ENCODE measurements around the gene PTPRK. TPM values are rescaled to one million over a fixed set of nuclear protein-coding genes. Genes with fewer than 3 reads are reported as not detected.

PTPRK gene
- total RNA-seq, 1 experiment from 2014 or later: 94.4 TPM

DNA sequence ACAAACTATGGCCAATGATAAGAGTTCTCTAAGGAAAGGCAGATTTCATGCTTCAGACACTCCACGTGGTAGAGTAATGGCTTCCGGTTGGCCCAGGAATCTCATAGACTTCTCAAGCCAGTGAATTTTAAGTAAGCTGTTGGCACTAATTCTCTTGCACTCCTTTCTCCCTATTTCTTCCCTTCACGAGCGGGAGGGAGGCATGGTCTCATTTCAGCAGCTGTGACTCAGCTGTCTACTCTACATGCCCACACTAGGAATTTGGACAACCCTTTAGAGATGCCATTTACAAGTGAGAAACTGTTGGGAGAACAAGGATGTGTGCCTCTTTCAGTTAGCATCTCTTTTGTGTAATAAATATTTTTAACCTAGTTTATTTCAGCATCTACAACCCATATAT lies 107.7 kb downstream of the PTPRK start:
- Mint-ChIP-seq H3K9me3 (ENCODE audit: unreplicated experiment) (no peaks in the 10 kb centered on the region), H3K27ac (ENCODE audit: unreplicated experiment) (no peak overlapping the region), H3K4me1 (ENCODE audit: low read depth, unreplicated experiment) (no peaks in the 10 kb centered on the region), H3K27me3 (ENCODE audit: insufficient read depth, unreplicated experiment) (no peaks in the 10 kb centered on the region), H3K4me3 (ENCODE audit: unreplicated experiment) (no peak overlapping the region), H3K36me3 (ENCODE audit: insufficient read depth, unreplicated experiment) (peaks cover 6% of the 10 kb centered on the region)
- intact Hi-C loops (cut with micrococcal nuclease; ENCODE audit: unreplicated experiment): no loop called here
- H3K4me1 ChIP-seq: no peaks in the 10 kb centered on the region
- POLR2A ChIA-PET: no interaction called here
- H3K27me3 ChIP-seq (replicated peaks; ENCODE audit: control insufficient read depth, insufficient read depth, low read length): no peaks in the 10 kb centered on the region
- H3K4me3 ChIP-seq (ENCODE audit: low read depth, low read length): no peak overlapping the region
- no peaks in the 10 kb centered on the region for H3K9me3 ChIP-seq
- TF ChIP-seq, protein P1, sequence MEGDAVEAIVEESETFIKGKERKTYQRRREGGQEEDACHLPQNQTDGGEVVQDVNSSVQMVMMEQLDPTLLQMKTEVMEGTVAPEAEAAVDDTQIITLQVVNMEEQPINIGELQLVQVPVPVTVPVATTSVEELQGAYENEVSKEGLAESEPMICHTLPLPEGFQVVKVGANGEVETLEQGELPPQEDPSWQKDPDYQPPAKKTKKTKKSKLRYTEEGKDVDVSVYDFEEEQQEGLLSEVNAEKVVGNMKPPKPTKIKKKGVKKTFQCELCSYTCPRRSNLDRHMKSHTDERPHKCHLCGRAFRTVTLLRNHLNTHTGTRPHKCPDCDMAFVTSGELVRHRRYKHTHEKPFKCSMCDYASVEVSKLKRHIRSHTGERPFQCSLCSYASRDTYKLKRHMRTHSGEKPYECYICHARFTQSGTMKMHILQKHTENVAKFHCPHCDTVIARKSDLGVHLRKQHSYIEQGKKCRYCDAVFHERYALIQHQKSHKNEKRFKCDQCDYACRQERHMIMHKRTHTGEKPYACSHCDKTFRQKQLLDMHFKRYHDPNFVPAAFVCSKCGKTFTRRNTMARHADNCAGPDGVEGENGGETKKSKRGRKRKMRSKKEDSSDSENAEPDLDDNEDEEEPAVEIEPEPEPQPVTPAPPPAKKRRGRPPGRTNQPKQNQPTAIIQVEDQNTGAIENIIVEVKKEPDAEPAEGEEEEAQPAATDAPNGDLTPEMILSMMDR (IDR thresholded peaks at IDR 0.05; ENCODE audit: insufficient read depth in 1 of 2, low read depth in 1 of 2, low read length in 1 of 2, severe bottlenecking in 1 of 2, unreplicated experiment in 1 of 2): no peak
- no peak for DNase-seq
- H3K36me3 ChIP-seq (ENCODE audit: control insufficient read depth, insufficient read depth, low read length): no peaks in the 10 kb centered on the region
- CTCF ChIA-PET: no interaction called here
- no TSS peak for BruUV-seq (replicated peaks)

DNA sequence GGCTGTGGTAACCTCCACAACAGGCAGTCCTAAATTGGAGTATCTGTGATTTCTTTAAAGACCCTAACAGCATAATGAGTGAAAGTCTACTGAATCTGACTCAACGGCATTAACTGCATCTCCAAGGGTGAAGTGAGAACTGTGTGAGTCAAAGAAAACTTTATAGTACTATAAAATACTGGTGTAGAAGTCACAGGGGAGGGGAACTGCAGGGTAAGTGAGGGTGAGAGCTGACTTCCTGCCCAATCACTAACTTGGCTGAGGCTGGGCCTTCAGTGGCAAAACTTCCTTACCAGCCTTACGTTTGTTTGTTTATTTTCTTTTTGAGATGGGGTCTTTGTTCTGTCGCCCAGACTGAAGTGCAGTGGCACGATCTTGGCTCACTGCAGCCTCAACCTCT lies 109.8 kb downstream of the PTPRK start:
- ChIA-PET CTCF (no interaction called here), POLR2A (no interaction called here)
- H3K4me1 Mint-ChIP-seq (ENCODE audit: low read depth, unreplicated experiment): no peaks in the 10 kb centered on the region
- TF ChIP-seq, protein P1 (IDR thresholded peaks at IDR 0.05; ENCODE audit: insufficient read depth in 1 of 2, low read depth in 1 of 2, low read length in 1 of 2, severe bottlenecking in 1 of 2, unreplicated experiment in 1 of 2): no peak
- H3K9me3 Mint-ChIP-seq (ENCODE audit: unreplicated experiment): no peaks in the 10 kb centered on the region
- H3K9me3 ChIP-seq: no peaks in the 10 kb centered on the region
- H3K4me3 Mint-ChIP-seq (ENCODE audit: unreplicated experiment): no peak overlapping the region
- intact Hi-C loops (cut with micrococcal nuclease; ENCODE audit: unreplicated experiment): no loop called here
- H3K27ac Mint-ChIP-seq (ENCODE audit: unreplicated experiment): no peak overlapping the region
- no TSS peak for BruUV-seq (replicated peaks)
- peaks cover 11% of the 10 kb centered on the region for H3K36me3 Mint-ChIP-seq (ENCODE audit: insufficient read depth, unreplicated experiment)
- DNase-seq: no peak
- H3K27me3 ChIP-seq (replicated peaks; ENCODE audit: control insufficient read depth, insufficient read depth, low read length): no peaks in the 10 kb centered on the region
- no peaks in the 10 kb centered on the region for H3K27me3 Mint-ChIP-seq (ENCODE audit: insufficient read depth, unreplicated experiment)
- H3K4me1 ChIP-seq: no peaks in the 10 kb centered on the region
- H3K4me3 ChIP-seq (ENCODE audit: low read depth, low read length): no peak overlapping the region
- no peaks in the 10 kb centered on the region for H3K36me3 ChIP-seq (ENCODE audit: control insufficient read depth, insufficient read depth, low read length)

DNA sequence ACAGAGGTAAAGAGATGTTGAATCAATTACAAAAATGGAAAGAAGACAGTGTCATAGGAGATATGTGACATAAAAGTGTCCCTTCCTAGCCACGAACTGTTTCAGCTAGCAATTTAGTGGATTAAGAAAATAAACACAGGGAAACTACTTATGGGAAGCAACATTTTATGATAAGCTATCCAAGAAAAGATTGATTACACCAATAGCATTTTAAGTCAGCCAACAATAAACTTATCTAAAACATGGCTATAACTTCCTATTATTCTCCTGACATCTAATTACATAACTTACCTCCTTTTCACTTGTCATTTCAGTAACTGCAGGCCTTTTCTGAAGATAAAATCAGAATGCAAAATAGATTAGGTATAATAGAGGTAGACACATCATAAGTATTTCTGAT lies 111.4 kb downstream of the PTPRK start:
- Histone ChIP-seq H3K4me1 (no peaks in the 10 kb centered on the region), H3K36me3 (ENCODE audit: control insufficient read depth, insufficient read depth, low read length) (no peaks in the 10 kb centered on the region), H3K27me3 (replicated peaks; ENCODE audit: control insufficient read depth, insufficient read depth, low read length) (no peaks in the 10 kb centered on the region), H3K4me3 (ENCODE audit: low read depth, low read length) (no peak overlapping the region), H3K9me3 (no peaks in the 10 kb centered on the region)
- TF ChIP-seq, protein P1 (IDR thresholded peaks at IDR 0.05; ENCODE audit: insufficient read depth in 1 of 2, low read depth in 1 of 2, low read length in 1 of 2, severe bottlenecking in 1 of 2, unreplicated experiment in 1 of 2): no peak
- no peaks in the 10 kb centered on the region for H3K27me3 Mint-ChIP-seq (ENCODE audit: insufficient read depth, unreplicated experiment)
- H3K36me3 Mint-ChIP-seq (ENCODE audit: insufficient read depth, unreplicated experiment): peaks cover 11% of the 10 kb centered on the region
- no peaks in the 10 kb centered on the region for H3K4me1 Mint-ChIP-seq (ENCODE audit: low read depth, unreplicated experiment)
- BruUV-seq (replicated peaks): no TSS peak
- no peak overlapping the region for H3K4me3 Mint-ChIP-seq (ENCODE audit: unreplicated experiment)
- DNase-seq: no peak
- H3K27ac Mint-ChIP-seq (ENCODE audit: unreplicated experiment): no peak overlapping the region
- CTCF ChIA-PET: no interaction called here
- POLR2A ChIA-PET: no interaction called here
- intact Hi-C loops (cut with micrococcal nuclease; ENCODE audit: unreplicated experiment): no loop called here
- no peaks in the 10 kb centered on the region for H3K9me3 Mint-ChIP-seq (ENCODE audit: unreplicated experiment)

Data from Caco-2 (cell line).